ENCODE data around the gene INF2.

The INF2 gene

GRCh38 chr14:104709387-104710039 is 20.1 kb downstream of the INF2 start:
- DNase-seq (ENCODE audit: extremely low spot score): no peak
- CTCF ChIA-PET: interaction anchor here (0.7 to 1.1 kb wide), 4 partner anchors 29 to 133 kb away, joined by 3 to 5 read pairs (median 4); partner anchors contain the start of gene SIVA1
- TF ChIP-seq TARDBP (IDR thresholded peaks at IDR 0.05): no peak
- TF ChIP-seq FOXM1 (IDR thresholded peaks at IDR 0.05; ENCODE audit: borderline replicate concordance): no peak
- TF ChIP-seq SUZ12 (IDR thresholded peaks at IDR 0.05): no peak
- TF ChIP-seq ARNT (IDR thresholded peaks at IDR 0.05): no peak
- TF ChIP-seq SP1 (IDR thresholded peaks at IDR 0.05): no peak
- no peak for TF ChIP-seq LEF1 (IDR thresholded peaks at IDR 0.05; ENCODE audit: borderline replicate concordance)
- TF ChIP-seq CTBP1 (IDR thresholded peaks at IDR 0.05; ENCODE audit: borderline replicate concordance): no peak
- no peak for TF ChIP-seq L3MBTL2 (conservative IDR thresholded peaks at IDR 0.05)
- no peak for TF ChIP-seq FOXA1 (IDR thresholded peaks at IDR 0.05)
- TF ChIP-seq PKNOX1 (IDR thresholded peaks at IDR 0.05): no peak
- no peak for TF ChIP-seq HDGF (IDR thresholded peaks at IDR 0.05; ENCODE audit: borderline replicate concordance)
- TF ChIP-seq ELF4 (IDR thresholded peaks at IDR 0.05): no peak
- TF ChIP-seq FOXK2 (IDR thresholded peaks at IDR 0.05): no peak
- TF ChIP-seq NFRKB (IDR thresholded peaks at IDR 0.05): no peak
- no peak for TF ChIP-seq ZNF384 (IDR thresholded peaks at IDR 0.05)
- TF ChIP-seq BHLHE40 (IDR thresholded peaks at IDR 0.05; ENCODE audit: borderline replicate concordance): no peak
- POLR2A ChIA-PET: interaction anchor here (0.7 to 1.4 kb wide), 3 partner anchors 31 to 43 kb away, joined by 3 read pairs; partner anchors contain the start of gene SIVA1

GRCh38 chr14:104710071-104710735 is 20.8 kb downstream of the INF2 start:
- no peak for TF ChIP-seq ELF4 (IDR thresholded peaks at IDR 0.05)
- no peak for TF ChIP-seq CTBP1 (IDR thresholded peaks at IDR 0.05; ENCODE audit: borderline replicate concordance)
- TF ChIP-seq NFRKB (IDR thresholded peaks at IDR 0.05): no peak
- TF ChIP-seq SP1 (IDR thresholded peaks at IDR 0.05): no peak
- TF ChIP-seq ZNF384 (IDR thresholded peaks at IDR 0.05): no peak
- no peak for TF ChIP-seq BHLHE40 (IDR thresholded peaks at IDR 0.05; ENCODE audit: borderline replicate concordance)
- TF ChIP-seq LEF1 (IDR thresholded peaks at IDR 0.05; ENCODE audit: borderline replicate concordance): no peak
- POLR2A ChIA-PET: interaction anchor here (0.9 to 1.4 kb wide), 2 partner anchors 42 kb away, joined by 3 read pairs; partner anchors contain the start of gene SIVA1
- CTCF ChIA-PET: no interaction called here
- DNase-seq (ENCODE audit: extremely low spot score): no peak

DNA sequence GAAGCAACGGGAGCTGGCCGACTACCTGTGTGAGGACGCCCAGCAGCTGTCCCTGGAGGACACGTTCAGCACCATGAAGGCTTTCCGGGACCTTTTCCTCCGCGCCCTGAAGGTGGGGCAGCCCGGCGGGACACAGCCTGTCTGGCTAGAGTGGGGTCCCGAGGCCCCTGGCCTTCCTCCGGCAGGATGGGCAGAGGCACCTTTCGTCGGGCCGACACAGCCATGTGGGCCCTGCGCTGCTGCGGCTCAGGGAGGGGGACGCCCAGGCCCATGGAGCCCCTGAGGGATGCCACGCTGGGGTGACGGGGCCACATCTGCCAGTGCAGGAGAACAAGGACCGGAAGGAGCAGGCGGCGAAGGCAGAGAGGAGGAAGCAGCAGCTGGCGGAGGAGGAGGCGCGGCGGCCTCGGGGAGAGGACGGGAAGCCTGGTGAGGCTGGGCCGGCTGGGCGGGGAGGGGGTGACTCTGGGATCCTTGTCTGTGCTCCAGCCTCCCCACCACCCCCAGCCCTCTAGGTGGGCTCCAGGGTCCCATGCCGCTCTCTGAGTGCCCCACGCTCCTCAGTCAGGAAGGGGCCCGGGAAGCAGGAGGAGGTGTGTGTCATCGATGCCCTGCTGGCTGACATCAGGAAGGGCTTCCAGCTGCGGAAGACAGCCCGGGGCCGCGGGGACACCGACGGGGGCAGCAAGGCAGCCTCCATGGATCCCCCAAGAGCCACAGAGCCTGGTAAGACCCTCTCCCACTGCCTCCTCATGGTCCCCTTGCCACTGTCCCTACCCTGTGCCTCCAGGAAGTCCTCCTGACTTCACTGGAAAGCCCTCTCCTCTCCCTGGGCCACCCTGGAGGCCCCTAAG is 23.7 kb downstream of the INF2 start:
- no peak for DNase-seq (ENCODE audit: extremely low spot score)
- POLR2A ChIA-PET: interaction anchor here (0.6 kb wide), 1 partner anchor 39 kb away, joined by 4 read pairs; the partner anchor contains the start of gene SIVA1
- TF ChIP-seq FOXK2 (IDR thresholded peaks at IDR 0.05) (no peak), ARNT (IDR thresholded peaks at IDR 0.05) (no peak), SUZ12 (IDR thresholded peaks at IDR 0.05) (no peak), HDGF (IDR thresholded peaks at IDR 0.05; ENCODE audit: borderline replicate concordance) (no peak), LEF1 (IDR thresholded peaks at IDR 0.05; ENCODE audit: borderline replicate concordance) (no peak), TARDBP (IDR thresholded peaks at IDR 0.05) (no peak)
- CTCF ChIA-PET: no interaction called here

DNA sequence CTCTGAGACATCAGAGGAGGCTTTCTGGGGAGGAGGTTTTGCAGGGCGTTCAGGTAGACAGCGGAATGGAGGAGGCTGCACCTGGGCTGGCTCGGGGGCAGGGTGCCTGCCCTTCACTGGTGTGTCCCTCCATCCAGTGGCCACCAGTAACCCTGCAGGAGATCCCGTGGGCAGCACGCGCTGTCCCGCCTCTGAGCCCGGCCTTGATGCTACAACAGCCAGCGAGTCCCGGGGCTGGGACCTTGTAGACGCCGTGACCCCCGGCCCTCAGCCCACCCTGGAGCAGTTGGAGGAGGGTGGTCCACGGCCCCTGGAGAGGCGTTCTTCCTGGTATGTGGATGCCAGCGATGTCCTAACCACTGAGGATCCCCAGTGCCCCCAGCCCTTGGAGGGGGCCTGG is 24.6 kb downstream of the INF2 start:
- ChIA-PET CTCF (no interaction called here), POLR2A (no interaction called here)
- no peak for TF ChIP-seq SP1 (IDR thresholded peaks at IDR 0.05)
- TF ChIP-seq ARNT (IDR thresholded peaks at IDR 0.05): no peak
- no peak for TF ChIP-seq BHLHE40 (IDR thresholded peaks at IDR 0.05; ENCODE audit: borderline replicate concordance)
- no peak for TF ChIP-seq PKNOX1 (IDR thresholded peaks at IDR 0.05)
- no peak for TF ChIP-seq HDGF (IDR thresholded peaks at IDR 0.05; ENCODE audit: borderline replicate concordance)
- no peak for TF ChIP-seq TARDBP (IDR thresholded peaks at IDR 0.05)
- TF ChIP-seq LEF1 (IDR thresholded peaks at IDR 0.05; ENCODE audit: borderline replicate concordance): no peak
- no peak for TF ChIP-seq ZNF384 (IDR thresholded peaks at IDR 0.05)
- no peak for TF ChIP-seq FOXK2 (IDR thresholded peaks at IDR 0.05)
- TF ChIP-seq FOXM1 (IDR thresholded peaks at IDR 0.05; ENCODE audit: borderline replicate concordance): no peak
- TF ChIP-seq FOXA1 (IDR thresholded peaks at IDR 0.05): no peak
- TF ChIP-seq L3MBTL2 (conservative IDR thresholded peaks at IDR 0.05): no peak
- no peak for TF ChIP-seq ELF4 (IDR thresholded peaks at IDR 0.05)
- no peak for DNase-seq (ENCODE audit: extremely low spot score)

- DNase-seq (ENCODE audit: extremely low spot score): no peak
- TF ChIP-seq BHLHE40 (IDR thresholded peaks at IDR 0.05; ENCODE audit: borderline replicate concordance) (no peak), CTBP1 (IDR thresholded peaks at IDR 0.05; ENCODE audit: borderline replicate concordance) (no peak), LEF1 (IDR thresholded peaks at IDR 0.05; ENCODE audit: borderline replicate concordance) (no peak), PKNOX1 (IDR thresholded peaks at IDR 0.05) (no peak), NFRKB (IDR thresholded peaks at IDR 0.05) (no peak), SUZ12 (IDR thresholded peaks at IDR 0.05) (no peak), FOXM1 (IDR thresholded peaks at IDR 0.05; ENCODE audit: borderline replicate concordance) (no peak), ARNT (IDR thresholded peaks at IDR 0.05) (no peak)
- ChIA-PET POLR2A (no interaction called here), CTCF (no interaction called here)
Measured at GRCh38 chr14:104714681-104715080, 25.3 kb downstream of the INF2 start.

Measured in HEK293T (cell line).